A549 (cell line): Measurements from ENCODE around the gene OSBPL6. TPM values are rescaled to one million over a fixed set of nuclear protein-coding genes. Genes with fewer than 3 reads are reported as not detected.

Experiments
- ATAC-seq, 2 experiments: fragments of 200-7000 bp in 1 of 2; fragments of >200 bp in 1 of 2; cut with Nextera tagmentation in 1 of 2; cut with Tn5 transposase in 1 of 2; 3 replicates each; pipeline versions ENCODE4 v1.8.0 to v1.9.1; 2018 to 2020; ENCODE audit warnings: mild to moderate bottlenecking in 1 of 2, moderate library complexity in 1 of 2
- CTCF ChIA-PET: fragments of 300-600 bp; sonication (Branson Sonifier 250); formaldehyde crosslinking; extraction: SDS; loops from one replicate; lab custom pipeline; 2021; ENCODE audit warnings: antibody characterized with exemption, inconsistent platforms; lab: Yijun Ruan, JAX
- POLR2A ChIA-PET: fragments of 350-600 bp; formaldehyde crosslinking; extraction: SDS; loops from one replicate; lab custom pipeline; 2021; ENCODE audit warnings: antibody characterized with exemption, inconsistent platforms; lab: Yijun Ruan, JAX
- DNase-seq, 2 experiments: peaks; one replicate each; pipeline versions ENCODE4 v3.0.0 to v3.0.0-alpha.2; 2011 to 2016; ENCODE audit warnings: low read depth in 1 of 2, low spot score in 1 of 2
- FAIRE-seq: peaks from 2 replicates; lab custom pipeline; 2011; peaks lifted over from hg19 to GRCh38; lab: Jason Lieb, UNC
- H3K27ac ChIP-seq, 2 experiments: fragments of >200 bp; sonication (Bioruptor Twin); formaldehyde crosslinking; 3 replicates each; pipeline ENCODE4 v1.5.1; 2016 to 2017
- H3K4me1 ChIP-seq: fragments of >200 bp; sonication (Bioruptor Twin); formaldehyde crosslinking; 3 replicates; pipeline ENCODE4 v1.6.1; 2016
- H3K4me2 ChIP-seq: fragments of >200 bp; sonication (Bioruptor Twin); formaldehyde crosslinking; 3 replicates; pipeline ENCODE4 v1.6.1; 2016
- H3K4me3 ChIP-seq: fragments of >200 bp; sonication (Bioruptor Twin); formaldehyde crosslinking; 3 replicates; pipeline ENCODE4 v1.5.1; 2016
- H3K9me3 ChIP-seq: fragments of >200 bp; sonication (Bioruptor Twin); formaldehyde crosslinking; 3 replicates; pipeline ENCODE4 v1.6.1; 2016
- ATOH8 ChIP-seq: fragments of 250-450 bp; sonication (Bioruptor Pico); IDR thresholded peaks from 2 replicates; pipeline ENCODE4 v1.5.0; 2020; ENCODE audit warnings: low read depth, mild to moderate bottlenecking, moderate library complexity
- BHLHE40 ChIP-seq: IDR thresholded peaks from 2 replicates; pipeline ENCODE4 v1.6.1; 2012; ENCODE audit warnings: low read depth, low read length, inconsistent platforms
- CEBPB ChIP-seq, 2 experiments: fragments of >200 bp in 1 of 2; sonication (Bioruptor Twin) in 1 of 2; formaldehyde crosslinking in 1 of 2; IDR thresholded peaks; 2 replicates each; pipeline ENCODE4 v1.6.1; 2012 to 2016
- CHD2 ChIP-seq: fragments of 150-350 bp; IDR thresholded peaks from 2 replicates; pipeline ENCODE4 v1.6.1; 2014; ENCODE audit warnings: low read length; ENCODE audit not compliant: partially characterized antibody
- EHF ChIP-seq: fragments of 250-450 bp; sonication (Bioruptor Pico); IDR thresholded peaks from 2 replicates; pipeline ENCODE4 v1.5.0; 2020; ENCODE audit warnings: mild to moderate bottlenecking
- EHMT2 ChIP-seq: fragments of 200-600 bp; sonication (generic); IDR thresholded peaks from 2 replicates; pipeline ENCODE4 v1.6.1; 2016; ENCODE audit warnings: antibody characterized with exemption, low read depth, mild to moderate bottlenecking, moderate library complexity
- EP300 ChIP-seq, 2 experiments: fragments of >200 bp; sonication (Bioruptor Twin); formaldehyde crosslinking; IDR thresholded peaks; 2 replicates in 1 of 2; 3 replicates in 1 of 2; pipeline ENCODE4 v1.6.1; 2016 to 2017
- FOSB ChIP-seq: fragments of 250-450 bp; sonication (Bioruptor Pico); IDR thresholded peaks from 2 replicates; pipeline ENCODE4 v1.5.0; 2020; ENCODE audit warnings: mild to moderate bottlenecking, moderate library complexity
- FOSL2 ChIP-seq, 2 experiments: fragments of 450-650 bp in 1 of 2; fragments of >200 bp in 1 of 2; sonication (Bioruptor Twin) in 1 of 2; formaldehyde crosslinking; IDR thresholded peaks; 2 replicates each; pipeline versions ENCODE4 v1.5.0 to v1.6.1; 2016 to 2020; ENCODE audit warnings: mild to moderate bottlenecking in 1 of 2, moderate library complexity in 1 of 2
- FOXS1 ChIP-seq: fragments of 250-450 bp; sonication (Bioruptor Pico); IDR thresholded peaks from 2 replicates; pipeline ENCODE4 v1.5.0; 2020; ENCODE audit warnings: mild to moderate bottlenecking, moderate library complexity
- GATA3 ChIP-seq: IDR thresholded peaks from 2 replicates; pipeline ENCODE4 v1.6.1; 2012; ENCODE audit warnings: borderline replicate concordance
- HDAC2 ChIP-seq: fragments of 200-600 bp; sonication (generic); IDR thresholded peaks from 2 replicates; pipeline ENCODE4 v1.6.1; 2016
- HEYL ChIP-seq: fragments of 250-450 bp; sonication (Bioruptor Pico); IDR thresholded peaks from 2 replicates; pipeline ENCODE4 v1.8.0; 2021; ENCODE audit warnings: mild to moderate bottlenecking, moderate library complexity
- HOXB13 ChIP-seq: fragments of 250-450 bp; sonication (Bioruptor Pico); IDR thresholded peaks from 2 replicates; pipeline ENCODE4 v1.5.0; 2020; ENCODE audit warnings: low read depth, mild to moderate bottlenecking, moderate library complexity
- JUNB ChIP-seq: fragments of >200 bp; sonication (Bioruptor Twin); formaldehyde crosslinking; IDR thresholded peaks from 2 replicates; pipeline ENCODE4 v1.6.1; 2016
- MAFK ChIP-seq: fragments of 450-650 bp; IDR thresholded peaks from 2 replicates; pipeline ENCODE4 v1.6.1; 2014; ENCODE audit not compliant: partially characterized antibody
- MAZ ChIP-seq: fragments of 150-350 bp; IDR thresholded peaks from 2 replicates; pipeline ENCODE4 v1.6.1; 2014; ENCODE audit warnings: antibody characterized with exemption, low read depth, low read length, borderline replicate concordance
- MYC ChIP-seq: IDR thresholded peaks from 2 replicates; pipeline ENCODE4 v1.6.1; 2012; ENCODE audit warnings: mild to moderate bottlenecking, inconsistent platforms, low read length, improper control_type of control experiment, borderline replicate concordance
- NPAS2 ChIP-seq: fragments of 250-450 bp; sonication (Bioruptor Pico); IDR thresholded peaks from 2 replicates; pipeline ENCODE4 v1.8.0; 2022; ENCODE audit warnings: mild to moderate bottlenecking, moderate library complexity, borderline replicate concordance
- NR3C1 ChIP-seq: fragments of >200 bp; sonication (Bioruptor Twin); formaldehyde crosslinking; IDR thresholded peaks from 3 replicates; pipeline ENCODE4 v1.6.1; 2017
- PHF8 ChIP-seq: fragments of 200-600 bp; sonication (generic); IDR thresholded peaks from 2 replicates; pipeline ENCODE4 v1.6.1; 2016; ENCODE audit warnings: low read depth, mild to moderate bottlenecking, antibody characterized with exemption, moderate library complexity, borderline replicate concordance
- POLR2A ChIP-seq: IDR thresholded peaks from 2 replicates; pipeline ENCODE4 v1.6.1; 2012; ENCODE audit warnings: mild to moderate bottlenecking, low read length
- RAD21 ChIP-seq, 2 experiments: fragments of >200 bp in 1 of 2; sonication (Bioruptor Twin) in 1 of 2; formaldehyde crosslinking in 1 of 2; IDR thresholded peaks in 1 of 2; conservative IDR thresholded peaks in 1 of 2; 2 replicates in 1 of 2; 3 replicates in 1 of 2; pipeline ENCODE4 v1.6.1; 2012 to 2018; ENCODE audit warnings: inconsistent platforms in 1 of 2
- RARB ChIP-seq: fragments of 250-450 bp; sonication (Bioruptor Pico); IDR thresholded peaks from 2 replicates; pipeline ENCODE4 v1.8.0; 2021; ENCODE audit warnings: mild to moderate bottlenecking, moderate library complexity
- RCOR1 ChIP-seq: fragments of 150-350 bp; IDR thresholded peaks from 2 replicates; pipeline ENCODE4 v1.6.1; 2014; ENCODE audit warnings: antibody characterized with exemption, low read length, low read depth
- RFX5 ChIP-seq: fragments of 450-650 bp; IDR thresholded peaks from 2 replicates; pipeline ENCODE4 v1.7.1; 2014; ENCODE audit warnings: antibody characterized with exemption, mild to moderate bottlenecking, moderate library complexity
- SMC3 ChIP-seq: fragments of >200 bp; sonication (Bioruptor Twin); formaldehyde crosslinking; IDR thresholded peaks from 3 replicates; pipeline ENCODE4 v1.6.1; 2018; ENCODE audit warnings: inconsistent platforms
- SREBF2 ChIP-seq: fragments of 450-650 bp; IDR thresholded peaks from 2 replicates; pipeline ENCODE4 v1.6.1; 2014; ENCODE audit warnings: mild to moderate bottlenecking, moderate library complexity
- TFCP2L1 ChIP-seq: fragments of 250-450 bp; sonication (Bioruptor Pico); IDR thresholded peaks from 2 replicates; pipeline ENCODE4 v1.5.0; 2021; ENCODE audit warnings: mild to moderate bottlenecking
- ZC3H11A ChIP-seq: fragments of 450-650 bp; IDR thresholded peaks from 2 replicates; pipeline ENCODE4 v1.6.1; 2014; ENCODE audit warnings: antibody characterized with exemption, mild to moderate bottlenecking
- ZSCAN20 ChIP-seq: fragments of 250-450 bp; sonication (Bioruptor Pico); IDR thresholded peaks from 2 replicates; pipeline ENCODE4 v1.8.0; 2022; ENCODE audit warnings: mild to moderate bottlenecking, moderate library complexity
- WGBS: methylation state at CpG from one replicate; pipeline ENCODE4 v1.1.6; 2017; ENCODE audit errors: missing lambda C conversion rate; 5-methylcytosine and 5-hydroxymethylcytosine counted together
- polyA plus RNA-seq, 4 experiments: library from polyadenylated mRNA; depleted of rRNA in 3 of 4; stranded (reverse); fragments of >200 nt; fragmentation: RNase III in 1 of 4; extraction: RNeasy Plus Mini Kit Qiagen cat#74134 plus additional on column Dnase treatment in 1 of 4; gene quantifications; 2 replicates in 3 of 4; 3 replicates in 1 of 4; pipeline ENCODE4 v1.2.3, GENCODE V29; 2011 to 2017
- TF ChIP-seq, protein P1 (sequence below): IDR thresholded peaks from 2 replicates; pipeline ENCODE4 v1.6.1; 2012; ENCODE audit warnings: low read depth, borderline replicate concordance
- TF ChIP-seq, protein P2 (sequence below): IDR thresholded peaks from 2 replicates; pipeline ENCODE4 v1.6.1; 2012
- TF ChIP-seq, protein P3 (sequence below): fragments of 200-600 bp; sonication (generic); IDR thresholded peaks from 2 replicates; pipeline ENCODE4 v1.6.1; 2016; ENCODE audit warnings: antibody characterized with exemption, mild to moderate bottlenecking, moderate library complexity

Gene OSBPL6
- polyA plus RNA-seq, 2 of the 4 experiments (the other 2 are of a cell fraction): 2.9 to 8.2 TPM

DNA sequence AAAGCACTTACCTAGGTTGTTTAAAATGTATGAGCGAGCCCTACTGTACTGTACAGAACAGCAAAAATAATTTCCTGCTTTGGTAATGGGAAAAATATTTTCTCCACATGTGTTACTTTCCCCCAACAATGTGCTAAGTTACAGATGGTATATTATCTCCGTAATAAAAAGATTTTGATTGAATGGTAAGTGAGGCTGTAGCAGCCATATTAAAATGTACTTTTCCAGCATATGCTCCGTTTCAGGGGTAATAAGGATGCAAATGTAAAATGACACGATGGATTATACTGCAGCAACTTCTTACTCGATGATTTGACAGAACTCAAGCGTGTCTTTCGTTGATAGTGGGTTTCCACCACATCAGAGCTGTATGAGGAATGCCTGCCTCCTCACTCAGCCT is 50.5 kb downstream of the OSBPL6 start:
- H3K9me3 ChIP-seq: no peaks in the 10 kb centered on the region
- H3K4me3 ChIP-seq: no peak overlapping the region
- H3K4me1 ChIP-seq: peaks cover 18% of the 10 kb centered on the region
- WGBS: 71% methylated on average over 7 of the region's 7 CpGs
- CTCF ChIA-PET: no interaction called here
- ATAC-seq: no peak
- DNase-seq: no peak
- POLR2A ChIA-PET: no interaction called here
- FAIRE-seq: no peak
- H3K4me2 ChIP-seq: no peak overlapping the region
- H3K27ac ChIP-seq: no peak overlapping the region
- TF ChIP-seq EP300 (IDR thresholded peaks at IDR 0.05) (no peak), RAD21 (conservative IDR thresholded peaks at IDR 0.05 in 1 of 2, IDR thresholded peaks at IDR 0.05 in 1 of 2) (no peak), HOXB13 (CRISPR knock-in tag) (no peak), CHD2 (no peak), PHF8 (no peak), EHF (no peak), GATA3 (no peak), JUNB (no peak), ZSCAN20 (CRISPR knock-in tag) (no peak), HDAC2 (no peak), HEYL (CRISPR knock-in tag) (no peak), CEBPB (IDR thresholded peaks at IDR 0.05) (no peak), NR3C1 (no peak), RCOR1 (no peak), NPAS2 (CRISPR knock-in tag) (no peak), RFX5 (no peak), ATOH8 (CRISPR knock-in tag) (no peak)

DNA sequence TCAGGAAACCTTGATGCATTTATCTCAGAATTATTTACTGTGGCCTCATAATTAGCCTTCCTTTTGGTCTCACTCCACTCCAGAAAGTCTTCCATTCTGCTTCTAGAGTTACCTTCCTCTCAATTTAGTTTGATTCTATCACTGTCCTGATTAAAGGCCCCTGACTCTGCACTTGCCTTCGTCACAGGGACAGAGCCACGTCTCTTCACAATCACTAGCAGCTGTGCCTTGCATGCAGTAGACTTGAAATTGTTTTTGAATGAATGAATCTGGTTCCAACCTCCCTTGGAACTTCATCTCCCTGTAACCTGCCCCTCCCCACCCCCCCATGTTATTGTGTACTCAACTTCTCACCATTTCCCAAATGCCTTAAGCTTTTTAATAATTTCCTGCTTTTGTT is 52.4 kb downstream of the OSBPL6 start:
- ATAC-seq (no peak), DNase-seq (no peak), FAIRE-seq (no peak)
- no peaks in the 10 kb centered on the region for H3K9me3 ChIP-seq
- no peak overlapping the region for H3K4me2 ChIP-seq
- no peak overlapping the region for H3K4me3 ChIP-seq
- ChIA-PET POLR2A (no interaction called here), CTCF (interaction anchor here (1.0 to 2.3 kb wide), 3 partner anchors 10 to 135 kb away, joined by 3 to 6 read pairs (median 3); partner anchors contain the start of gene RBM45)
- peaks cover 15% of the 10 kb centered on the region for H3K4me1 ChIP-seq
- no peak for TF ChIP-seq FOXS1 (CRISPR knock-in tag)
- TF ChIP-seq TFCP2L1 (CRISPR knock-in tag): no peak
- TF ChIP-seq, protein P1, sequence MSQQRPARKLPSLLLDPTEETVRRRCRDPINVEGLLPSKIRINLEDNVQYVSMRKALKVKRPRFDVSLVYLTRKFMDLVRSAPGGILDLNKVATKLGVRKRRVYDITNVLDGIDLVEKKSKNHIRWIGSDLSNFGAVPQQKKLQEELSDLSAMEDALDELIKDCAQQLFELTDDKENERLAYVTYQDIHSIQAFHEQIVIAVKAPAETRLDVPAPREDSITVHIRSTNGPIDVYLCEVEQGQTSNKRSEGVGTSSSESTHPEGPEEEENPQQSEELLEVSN: no peak
- no peak for TF ChIP-seq POLR2A
- TF ChIP-seq EHMT2: no peak
- TF ChIP-seq BHLHE40: no peak
- TF ChIP-seq SREBF2: no peak
- WGBS: 82% methylated on average over 2 of the region's 2 CpGs
- H3K27ac ChIP-seq: no peak overlapping the region

DNA sequence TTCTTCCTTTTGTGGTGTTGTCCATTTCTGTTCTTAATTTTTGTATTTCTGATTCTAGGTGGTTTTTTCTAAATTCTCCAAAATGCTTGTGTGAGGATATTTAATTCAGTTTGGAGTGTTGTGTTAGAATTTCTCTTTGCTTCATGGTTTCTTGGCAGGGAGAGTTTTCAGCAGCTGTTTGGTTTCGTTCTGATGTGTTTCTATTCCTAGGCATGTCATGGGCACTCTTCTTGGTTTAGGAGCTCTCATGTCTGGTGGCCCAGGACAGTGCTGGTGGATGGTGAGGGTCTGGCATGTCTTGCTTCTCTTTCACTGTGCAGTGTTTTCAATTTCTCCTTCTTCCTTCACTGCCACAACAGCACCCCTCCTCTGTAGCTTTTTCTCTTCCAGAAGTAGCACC is 52.9 kb downstream of the OSBPL6 start:
- no peak overlapping the region for H3K27ac ChIP-seq
- H3K4me1 ChIP-seq: peaks cover 9% of the 10 kb centered on the region
- ChIA-PET CTCF (interaction anchor here (0.7 to 2.3 kb wide), 3 partner anchors 9 to 136 kb away, joined by 3 to 6 read pairs (median 4); partner anchors contain the start of gene RBM45), POLR2A (no interaction called here)
- 57% methylated on average over 1 of the region's 1 CpG for WGBS
- DNase-seq (no peak), FAIRE-seq (no peak), ATAC-seq (no peak)
- H3K9me3 ChIP-seq: no peaks in the 10 kb centered on the region
- H3K4me3 ChIP-seq: no peak overlapping the region
- no peak for TF ChIP-seq SREBF2
- TF ChIP-seq FOSL2 (IDR thresholded peaks at IDR 0.05): no peak
- TF ChIP-seq FOSL2 (CRISPR knock-in tag; IDR thresholded peaks at IDR 0.05): no peak
- TF ChIP-seq, protein P2, sequence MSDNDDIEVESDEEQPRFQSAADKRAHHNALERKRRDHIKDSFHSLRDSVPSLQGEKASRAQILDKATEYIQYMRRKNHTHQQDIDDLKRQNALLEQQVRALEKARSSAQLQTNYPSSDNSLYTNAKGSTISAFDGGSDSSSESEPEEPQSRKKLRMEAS: no peak
- no peak for TF ChIP-seq MAZ
- TF ChIP-seq SMC3: no peak
- TF ChIP-seq, protein P3, sequence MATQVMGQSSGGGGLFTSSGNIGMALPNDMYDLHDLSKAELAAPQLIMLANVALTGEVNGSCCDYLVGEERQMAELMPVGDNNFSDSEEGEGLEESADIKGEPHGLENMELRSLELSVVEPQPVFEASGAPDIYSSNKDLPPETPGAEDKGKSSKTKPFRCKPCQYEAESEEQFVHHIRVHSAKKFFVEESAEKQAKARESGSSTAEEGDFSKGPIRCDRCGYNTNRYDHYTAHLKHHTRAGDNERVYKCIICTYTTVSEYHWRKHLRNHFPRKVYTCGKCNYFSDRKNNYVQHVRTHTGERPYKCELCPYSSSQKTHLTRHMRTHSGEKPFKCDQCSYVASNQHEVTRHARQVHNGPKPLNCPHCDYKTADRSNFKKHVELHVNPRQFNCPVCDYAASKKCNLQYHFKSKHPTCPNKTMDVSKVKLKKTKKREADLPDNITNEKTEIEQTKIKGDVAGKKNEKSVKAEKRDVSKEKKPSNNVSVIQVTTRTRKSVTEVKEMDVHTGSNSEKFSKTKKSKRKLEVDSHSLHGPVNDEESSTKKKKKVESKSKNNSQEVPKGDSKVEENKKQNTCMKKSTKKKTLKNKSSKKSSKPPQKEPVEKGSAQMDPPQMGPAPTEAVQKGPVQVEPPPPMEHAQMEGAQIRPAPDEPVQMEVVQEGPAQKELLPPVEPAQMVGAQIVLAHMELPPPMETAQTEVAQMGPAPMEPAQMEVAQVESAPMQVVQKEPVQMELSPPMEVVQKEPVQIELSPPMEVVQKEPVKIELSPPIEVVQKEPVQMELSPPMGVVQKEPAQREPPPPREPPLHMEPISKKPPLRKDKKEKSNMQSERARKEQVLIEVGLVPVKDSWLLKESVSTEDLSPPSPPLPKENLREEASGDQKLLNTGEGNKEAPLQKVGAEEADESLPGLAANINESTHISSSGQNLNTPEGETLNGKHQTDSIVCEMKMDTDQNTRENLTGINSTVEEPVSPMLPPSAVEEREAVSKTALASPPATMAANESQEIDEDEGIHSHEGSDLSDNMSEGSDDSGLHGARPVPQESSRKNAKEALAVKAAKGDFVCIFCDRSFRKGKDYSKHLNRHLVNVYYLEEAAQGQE: no peak
- TF ChIP-seq FOSB (CRISPR knock-in tag): no peak
- TF ChIP-seq NPAS2 (CRISPR knock-in tag): no peak
- no peak for TF ChIP-seq MYC
- no peak for TF ChIP-seq RARB (CRISPR knock-in tag)
- TF ChIP-seq MAFK: no peak
- TF ChIP-seq ZC3H11A: no peak
- no peak for TF ChIP-seq EP300 (IDR thresholded peaks at IDR 0.05)
- H3K4me2 ChIP-seq: no peak overlapping the region
